Uterus (tissue), 4 donors: ENCODE data around the gene ATXN7L1. TPM values are rescaled to one million over a fixed set of nuclear protein-coding genes. Genes with fewer than 3 reads are reported as not detected.

Experiments used
- DNase-seq, 2 donors: peaks; one replicate each; pipeline ENCODE4 v3.0.0-alpha.2; 2019 to 2020
- H3K27ac ChIP-seq, 2 donors: fragments of 200-600 bp; sonication (generic); 1 replicate in 1 of 2; 2 replicates in 1 of 2; pipeline ENCODE4 v1.5.1; 2016 to 2018
- H3K27me3 ChIP-seq, 2 donors: fragments of 200-600 bp; sonication (generic); one replicate each; pipeline ENCODE4 v1.5.1; 2018 to 2019; ENCODE audit warnings: control low read depth in 1 of 2
- H3K36me3 ChIP-seq, 2 donors: fragments of 200-600 bp; sonication (generic); one replicate each; pipeline ENCODE4 v1.5.1; 2019; ENCODE audit warnings: control low read depth in 1 of 2
- H3K4me1 ChIP-seq, 2 donors: fragments of 200-600 bp; sonication (generic); one replicate each; pipeline ENCODE4 v1.5.1; 2018 to 2019; ENCODE audit warnings: control low read depth in 1 of 2
- H3K4me3 ChIP-seq, 2 donors: fragments of 200-600 bp; sonication (generic); 1 replicate in 1 of 2; 2 replicates in 1 of 2; pipeline ENCODE4 v1.5.1; 2018 to 2019; ENCODE audit warnings: mild to moderate bottlenecking in 1 of 2
- H3K9me3 ChIP-seq, 2 donors: fragments of 200-600 bp; sonication (generic); one replicate each; pipeline ENCODE4 v1.5.1; 2019; ENCODE audit warnings: control low read depth in 1 of 2
- CTCF ChIP-seq, 4 experiments: fragments of 200-600 bp in 2 of 4; fragments of 450-650 bp in 2 of 4; sonication (generic) in 2 of 4; IDR thresholded peaks; one replicate each; pipeline ENCODE4 v1.5.1; 2016 to 2019; ENCODE audit warnings: antibody characterized with exemption in 4 of 4, mild to moderate bottlenecking in 2 of 4, moderate library complexity in 1 of 4
- POLR2A ChIP-seq, 2 donors: fragments of 450-650 bp; IDR thresholded peaks; one replicate each; pipeline ENCODE4 v1.6.1; 2016; ENCODE audit warnings: antibody characterized with exemption in 2 of 2, mild to moderate bottlenecking in 1 of 2, moderate library complexity in 1 of 2
- intact Hi-C: fragments of 100-400 bp; cut with DNase I; formaldehyde crosslinking; loops from one replicate; pipeline ENCODE4 v1.15.1; 2023; ENCODE audit warnings: low total_unique reads
- total RNA-seq, 4 donors: library from RNA; depleted of rRNA in 3 of 4; stranded (reverse); fragments of >200 nt in 3 of 4; gene quantifications; one replicate each; pipeline versions ENCODE4 v1.1.0 to v1.2.4, GENCODE V29; 2014 to 2023
- donor health status: DM: yes; HTN: yes; CAD: no.

Gene ATXN7L1
- total RNA-seq, 4 donors from 2014 or later = 4.4 to 22.4 (median 11.0) TPM

- H3K27me3 ChIP-seq = no peaks in the 10 kb centered on the region
- intact Hi-C loops = no loop called here
- H3K27ac ChIP-seq = no peak overlapping the region
- no peak for DNase-seq
- no peak overlapping the region for H3K4me3 ChIP-seq
- H3K9me3 ChIP-seq = no peaks in the 10 kb centered on the region
- no peak for TF ChIP-seq POLR2A (IDR thresholded peaks at IDR 0.05)
- no peak for TF ChIP-seq CTCF (IDR thresholded peaks at IDR 0.05)
- no peaks in the 10 kb centered on the region for H3K4me1 ChIP-seq
- no peaks in the 10 kb centered on the region for H3K36me3 ChIP-seq
These were observed 68.2 kb downstream of the ATXN7L1 start for GRCh38 chr7:105808209-105808608.

GRCh38 chr7:105807448-105807762 is 69.0 kb downstream of the ATXN7L1 start:
- TF ChIP-seq POLR2A (IDR thresholded peaks at IDR 0.05) = no peak
- no peak for TF ChIP-seq CTCF (IDR thresholded peaks at IDR 0.05)
- Histone ChIP-seq H3K27me3 (no peaks in the 10 kb centered on the region), H3K4me3 (no peak overlapping the region), H3K9me3 (no peaks in the 10 kb centered on the region), H3K36me3 (no peaks in the 10 kb centered on the region), H3K4me1 (no peaks in the 10 kb centered on the region), H3K27ac (no peak overlapping the region)
- DNase-seq = no peak
- intact Hi-C loops = no loop called here

- Histone ChIP-seq H3K4me1 (no peaks in the 10 kb centered on the region), H3K4me3 (no peak overlapping the region)
These were observed 69.6 kb downstream of the ATXN7L1 start for GRCh38 chr7:105806592-105807447.

GRCh38 chr7:105805447-105806019 is 70.9 kb downstream of the ATXN7L1 start:
- intact Hi-C loops = no loop called here
- H3K36me3 ChIP-seq = no peaks in the 10 kb centered on the region
- TF ChIP-seq POLR2A (IDR thresholded peaks at IDR 0.05) = no peak
- no peak for TF ChIP-seq CTCF (IDR thresholded peaks at IDR 0.05)
- no peaks in the 10 kb centered on the region for H3K4me1 ChIP-seq
- no peak for DNase-seq
- H3K9me3 ChIP-seq = no peaks in the 10 kb centered on the region
- H3K27me3 ChIP-seq = no peaks in the 10 kb centered on the region
- H3K27ac ChIP-seq = no peak overlapping the region
- H3K4me3 ChIP-seq = no peak overlapping the region

More at GRCh38 chr7:105806592-105807447, 69.6 kb downstream of the ATXN7L1 start:
- H3K27ac ChIP-seq = no peak overlapping the region
- H3K27me3 ChIP-seq = no peaks in the 10 kb centered on the region
- TF ChIP-seq POLR2A (IDR thresholded peaks at IDR 0.05) (no peak), CTCF (IDR thresholded peaks at IDR 0.05) (no peak)
- H3K9me3 ChIP-seq = no peaks in the 10 kb centered on the region
- no peaks in the 10 kb centered on the region for H3K36me3 ChIP-seq
- DNase-seq = no peak
- intact Hi-C loops = no loop called here

- DNase-seq = no peak
- H3K27me3 ChIP-seq = no peaks in the 10 kb centered on the region
- TF ChIP-seq CTCF (IDR thresholded peaks at IDR 0.05) = no peak
- TF ChIP-seq POLR2A (IDR thresholded peaks at IDR 0.05) = no peak
- intact Hi-C loops = no loop called here
- H3K4me3 ChIP-seq = no peak overlapping the region
- no peaks in the 10 kb centered on the region for H3K36me3 ChIP-seq
- H3K9me3 ChIP-seq = no peaks in the 10 kb centered on the region
- H3K27ac ChIP-seq = no peak overlapping the region
- H3K4me1 ChIP-seq = no peaks in the 10 kb centered on the region
These were observed 73.0 kb downstream of the ATXN7L1 start for GRCh38 chr7:105803429-105803736.
